GM19467 (cell line): Measurements from ENCODE around the gene NUTM2D.
A peak's percentile ranks its signal among the peaks of the same experiment; 100 is the strongest.
"Not testable (repeated sequence)": the region's sequence is repeated elsewhere in the genome, so short reads cannot be mapped to it uniquely, and the experiment has no call there.

ENCODE experiments used
- ATAC-seq: cut with Tn5 transposase; IDR thresholded peaks from one replicate; pipeline ENCODE4 v1.9.1; 2021; ENCODE audit warnings: mild to moderate bottlenecking, moderate library complexity; ENCODE audit not compliant: unreplicated experiment

The NUTM2D gene

GRCh38 chr10:87369514-87370112 lies 12.1 kb downstream of the NUTM2D start:
- ATAC-seq = not testable (repeated sequence)

GRCh38 chr10:87374091-87374490 lies 16.5 kb downstream of the NUTM2D start:
- not testable (repeated sequence) for ATAC-seq

GRCh38 chr10:87379115-87379514 lies 21.6 kb downstream of the NUTM2D start:
- not testable (repeated sequence) for ATAC-seq

GRCh38 chr10:87383149-87383857 lies 25.8 kb downstream of the NUTM2D start:
- ATAC-seq = not testable (repeated sequence)

GRCh38 chr10:87384283-87384682 lies 26.7 kb downstream of the NUTM2D start:
- ATAC-seq = not testable (repeated sequence)

GRCh38 chr10:87385762-87386360 lies 28.3 kb downstream of the NUTM2D start:
- ATAC-seq = not testable (repeated sequence)

GRCh38 chr10:87391360-87391759 lies 33.8 kb downstream of the NUTM2D start:
- not testable (repeated sequence) for ATAC-seq

GRCh38 chr10:87396206-87396605 lies 38.7 kb downstream of the NUTM2D start:
- not testable (repeated sequence) for ATAC-seq

- peak; percentile 46 for ATAC-seq
Measured at GRCh38 chr10:87398436-87398835, 40.9 kb downstream of the NUTM2D start.

GRCh38 chr10:87407516-87408467 lies 50.2 kb downstream of the NUTM2D start:
- not testable (repeated sequence) for ATAC-seq

- ATAC-seq = not testable (repeated sequence)
Measured at GRCh38 chr10:87413921-87414320, 56.4 kb downstream of the NUTM2D start.
